Stimulated activated CD4-positive, alpha-beta T cell treated with anti-CD3 and anti-CD28 coated beads, Interleukin-1b, Interleukin-23, amount 100 ng/mL, for 4 hours (primary cell): ENCODE measurements around the gene BUB1.
"Not testable (repeated sequence)": the region's sequence is repeated elsewhere in the genome, so short reads cannot be mapped to it uniquely, and the experiment has no call there.

ENCODE experiments used
- DNase-seq, 2 donors: peaks; one replicate each; pipeline ENCODE4 v3.0.0-alpha.2; 2020; ENCODE audit warnings: low read depth in 2 of 2

Gene BUB1

GRCh38 chr2:110690083-110690965 is 12.5 kb upstream of the BUB1 start:
- no peak for DNase-seq

GRCh38 chr2:110688594-110689091 is 10.8 kb upstream of the BUB1 start:
- no peak for DNase-seq

GRCh38 chr2:110687775-110688484 is 10.1 kb upstream of the BUB1 start:
- not testable (repeated sequence) for DNase-seq

GRCh38 chr2:110682872-110683271 is 5.0 kb upstream of the BUB1 start:
- no peak for DNase-seq

GRCh38 chr2:110682267-110682666 is 4.4 kb upstream of the BUB1 start:
- no peak for DNase-seq

- no peak for DNase-seq
Measured at GRCh38 chr2:110680709-110681108, 2.8 kb upstream of the BUB1 start.

- DNase-seq = no peak
Measured at GRCh38 chr2:110679865-110680264, 2.0 kb upstream of the BUB1 start.

GRCh38 chr2:110679337-110679707 is 1.5 kb upstream of the BUB1 start:
- no peak for DNase-seq

GRCh38 chr2:110678457-110679336 is 834 bp upstream of the BUB1 start:
- DNase-seq = peak in 1 of 2 donors; percentile 6

- DNase-seq = no peak
Measured at GRCh38 chr2:110677080-110677479, 783 bp downstream of the BUB1 start.

- no peak for DNase-seq
Measured at GRCh38 chr2:110675679-110676078, 2.2 kb downstream of the BUB1 start.

- no peak for DNase-seq
Measured at GRCh38 chr2:110674620-110675555, 3.0 kb downstream of the BUB1 start.

GRCh38 chr2:110673201-110673600 is 4.7 kb downstream of the BUB1 start:
- no peak for DNase-seq

GRCh38 chr2:110670826-110671225 is 7.0 kb downstream of the BUB1 start:
- no peak for DNase-seq

- DNase-seq = no peak
Measured at GRCh38 chr2:110669079-110669478, 8.8 kb downstream of the BUB1 start.

- no peak for DNase-seq
Measured at GRCh38 chr2:110667071-110667470, 10.8 kb downstream of the BUB1 start.

- no peak for DNase-seq
Measured at GRCh38 chr2:110664135-110664534, 13.7 kb downstream of the BUB1 start.

GRCh38 chr2:110662560-110662959 is 15.3 kb downstream of the BUB1 start:
- no peak for DNase-seq

- no peak for DNase-seq
Measured at GRCh38 chr2:110660558-110660957, 17.3 kb downstream of the BUB1 start.

GRCh38 chr2:110659248-110659647 is 18.6 kb downstream of the BUB1 start:
- DNase-seq = no peak
